HG03565 (cell line): ENCODE measurements around the gene CYB561.

Experiments
- ATAC-seq: cut with Tn5 transposase; IDR thresholded peaks from one replicate; pipeline ENCODE4 v1.9.1; 2021; ENCODE audit warnings: mild to moderate bottlenecking, moderate library complexity; ENCODE audit not compliant: unreplicated experiment

CYB561 gene

GRCh38 chr17:63445954-63446752, at the start of gene CYB561:
Gene CYB561, minus strand, starts transcription at chr17:63446306. Its CDS starts 8,759 bp downstream, at chr17:63437547.
- peak; percentile 38 for ATAC-seq

- no peak for ATAC-seq
Measured at GRCh38 chr17:63495491-63495890, 49.4 kb upstream of the CYB561 start.

GRCh38 chr17:63494300-63494928, 48.3 kb upstream of the CYB561 start:
- no peak for ATAC-seq

- no peak for ATAC-seq
Measured at GRCh38 chr17:63493411-63493810, 47.3 kb upstream of the CYB561 start.

- no peak for ATAC-seq
Measured at GRCh38 chr17:63492940-63493339, 46.8 kb upstream of the CYB561 start.

GRCh38 chr17:63491977-63492618, 46.0 kb upstream of the CYB561 start:
- ATAC-seq: no peak

GRCh38 chr17:63491413-63491812, 45.3 kb upstream of the CYB561 start:
- ATAC-seq: no peak

- no peak for ATAC-seq
Measured at GRCh38 chr17:63490858-63491400, 44.8 kb upstream of the CYB561 start.

- no peak for ATAC-seq
Measured at GRCh38 chr17:63490329-63490728, 44.2 kb upstream of the CYB561 start.

- ATAC-seq: no peak
Measured at GRCh38 chr17:63489291-63489690, 43.2 kb upstream of the CYB561 start.

GRCh38 chr17:63488851-63489250, 42.7 kb upstream of the CYB561 start:
- ATAC-seq: no peak

- no peak for ATAC-seq
Measured at GRCh38 chr17:63487014-63487339, 40.9 kb upstream of the CYB561 start.

GRCh38 chr17:63486317-63487013, 40.4 kb upstream of the CYB561 start:
- ATAC-seq: no peak

GRCh38 chr17:63483655-63484575, 37.8 kb upstream of the CYB561 start:
- ATAC-seq: no peak

- ATAC-seq: no peak
Measured at GRCh38 chr17:63483038-63483437, 36.9 kb upstream of the CYB561 start.

GRCh38 chr17:63482509-63482908, 36.4 kb upstream of the CYB561 start:
- ATAC-seq: no peak

- no peak for ATAC-seq
Measured at GRCh38 chr17:63481488-63481870, 35.4 kb upstream of the CYB561 start.

- no peak for ATAC-seq
Measured at GRCh38 chr17:63480826-63481487, 34.9 kb upstream of the CYB561 start.

GRCh38 chr17:63480192-63480784, 34.2 kb upstream of the CYB561 start:
- no peak for ATAC-seq
